Loucy (cell line): Measurements from ENCODE around the gene SMIM15.

Experiments
- H2AFZ ChIP-seq: fragments of 200-600 bp; sonication (generic); 2 replicates; pipeline ENCODE4 v1.6.0; 2016; ENCODE audit warnings: antibody characterized with exemption, mild to moderate bottlenecking, low read length, moderate library complexity
- H3F3A ChIP-seq: fragments of 200-600 bp; 2 replicates; pipeline ENCODE4 v1.6.0; 2016; ENCODE audit warnings: antibody characterized with exemption, low read depth, mild to moderate bottlenecking
- H3K27me3 ChIP-seq: fragments of 200-600 bp; sonication (generic); 2 replicates; pipeline ENCODE4 v1.6.1; 2014; ENCODE audit warnings: low read length, mild to moderate bottlenecking; ENCODE audit not compliant: insufficient read depth, poor library complexity, severe bottlenecking
- H3K36me3 ChIP-seq: fragments of 200-600 bp; sonication (generic); 2 replicates; pipeline ENCODE4 v1.6.1; 2016; ENCODE audit warnings: low read length; ENCODE audit not compliant: insufficient read depth
- H3K4me1 ChIP-seq: fragments of 200-600 bp; sonication (generic); 2 replicates; pipeline ENCODE4 v1.5.1; 2014; ENCODE audit warnings: low read length, mild to moderate bottlenecking; ENCODE audit not compliant: insufficient read depth, poor library complexity, severe bottlenecking
- H3K4me2 ChIP-seq: fragments of 200-600 bp; sonication (generic); 2 replicates; pipeline ENCODE4 v1.6.0; 2014; ENCODE audit warnings: antibody characterized with exemption, low read length, low read depth, mild to moderate bottlenecking; ENCODE audit not compliant: poor library complexity, severe bottlenecking
- H3K4me3 ChIP-seq: fragments of 200-600 bp; sonication (generic); 2 replicates; pipeline ENCODE4 v1.5.1; 2014; ENCODE audit warnings: low read length, mild to moderate bottlenecking, mixed read lengths; ENCODE audit not compliant: poor library complexity, severe bottlenecking
- H3K79me2 ChIP-seq: fragments of 200-600 bp; sonication (generic); 2 replicates; pipeline ENCODE4 v1.6.1; 2014; ENCODE audit warnings: low read length; ENCODE audit not compliant: insufficient read depth
- H3K9ac ChIP-seq: fragments of 200-600 bp; sonication (generic); 2 replicates; pipeline ENCODE4 v1.6.0; 2014; ENCODE audit warnings: mild to moderate bottlenecking, low read depth, low read length, moderate library complexity; ENCODE audit not compliant: poor library complexity, severe bottlenecking
- H3K9me2 ChIP-seq: fragments of 200-600 bp; sonication (generic); replicated peaks from 2 replicates; pipeline ENCODE4 v1.6.1; 2016; ENCODE audit warnings: low read depth, low read length, mixed read lengths
- H3K9me3 ChIP-seq: fragments of 200-600 bp; sonication (generic); 2 replicates; pipeline ENCODE4 v1.6.1; 2014; ENCODE audit warnings: mild to moderate bottlenecking, antibody characterized with exemption, low read length, low read depth; ENCODE audit not compliant: insufficient read depth
- H4K20me1 ChIP-seq: fragments of 200-600 bp; sonication (generic); 2 replicates; pipeline ENCODE4 v1.6.0; 2014; ENCODE audit warnings: antibody characterized with exemption, low read length, mild to moderate bottlenecking; ENCODE audit not compliant: insufficient read depth, poor library complexity, severe bottlenecking
- EZH2phosphoT487 ChIP-seq: fragments of 200-600 bp; IDR thresholded peaks from 2 replicates; pipeline ENCODE4 v1.6.1; 2018; ENCODE audit warnings: antibody characterized with exemption, mild to moderate bottlenecking, moderate library complexity, borderline replicate concordance
- TF ChIP-seq, protein P1 (sequence below): fragments of 200-600 bp; sonication (generic); conservative IDR thresholded peaks from 2 replicates; pipeline ENCODE4 v1.5.1; 2014; ENCODE audit warnings: mild to moderate bottlenecking, antibody characterized with exemption, low read length

SMIM15 gene

DNA sequence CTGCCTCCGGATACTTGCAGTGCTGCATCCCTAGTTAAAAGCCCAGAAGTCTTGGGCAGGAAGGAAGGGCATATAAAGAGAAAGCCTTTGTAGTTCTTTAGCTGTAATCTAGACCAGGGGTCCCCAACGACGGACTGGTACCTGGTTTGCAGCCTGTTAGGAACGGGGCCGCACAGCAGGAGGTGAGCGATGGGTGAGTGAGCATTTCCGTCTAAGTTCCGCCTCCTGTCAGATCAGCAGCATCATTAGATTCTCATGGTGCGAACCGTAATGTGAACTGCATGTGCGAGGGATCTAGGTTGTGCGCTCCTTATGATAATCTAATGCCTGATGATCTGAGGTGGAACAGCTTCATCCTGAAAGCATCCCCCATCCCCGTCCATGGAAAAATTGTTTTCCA is 1.6 kb upstream of the SMIM15 start:
- H3K36me3 ChIP-seq: no peaks in the 10 kb centered on the region
- H3K9me3 ChIP-seq: no peaks in the 10 kb centered on the region
- H3K4me3 ChIP-seq: no peak overlapping the region
- peaks cover 4% of the 10 kb centered on the region for H3K4me1 ChIP-seq
- no peaks in the 10 kb centered on the region for H3K9me2 ChIP-seq
- H3K79me2 ChIP-seq: no peaks in the 10 kb centered on the region
- H3K4me2 ChIP-seq: no peak overlapping the region
- H3F3A ChIP-seq: no peaks in the 10 kb centered on the region
- H4K20me1 ChIP-seq: no peaks in the 10 kb centered on the region
- H2AFZ ChIP-seq: no peak overlapping the region
- H3K9ac ChIP-seq: no peak overlapping the region
- TF ChIP-seq EZH2phosphoT487: no peak
- TF ChIP-seq, protein P1, sequence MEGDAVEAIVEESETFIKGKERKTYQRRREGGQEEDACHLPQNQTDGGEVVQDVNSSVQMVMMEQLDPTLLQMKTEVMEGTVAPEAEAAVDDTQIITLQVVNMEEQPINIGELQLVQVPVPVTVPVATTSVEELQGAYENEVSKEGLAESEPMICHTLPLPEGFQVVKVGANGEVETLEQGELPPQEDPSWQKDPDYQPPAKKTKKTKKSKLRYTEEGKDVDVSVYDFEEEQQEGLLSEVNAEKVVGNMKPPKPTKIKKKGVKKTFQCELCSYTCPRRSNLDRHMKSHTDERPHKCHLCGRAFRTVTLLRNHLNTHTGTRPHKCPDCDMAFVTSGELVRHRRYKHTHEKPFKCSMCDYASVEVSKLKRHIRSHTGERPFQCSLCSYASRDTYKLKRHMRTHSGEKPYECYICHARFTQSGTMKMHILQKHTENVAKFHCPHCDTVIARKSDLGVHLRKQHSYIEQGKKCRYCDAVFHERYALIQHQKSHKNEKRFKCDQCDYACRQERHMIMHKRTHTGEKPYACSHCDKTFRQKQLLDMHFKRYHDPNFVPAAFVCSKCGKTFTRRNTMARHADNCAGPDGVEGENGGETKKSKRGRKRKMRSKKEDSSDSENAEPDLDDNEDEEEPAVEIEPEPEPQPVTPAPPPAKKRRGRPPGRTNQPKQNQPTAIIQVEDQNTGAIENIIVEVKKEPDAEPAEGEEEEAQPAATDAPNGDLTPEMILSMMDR: no peak
- H3K27me3 ChIP-seq: no peaks in the 10 kb centered on the region

DNA sequence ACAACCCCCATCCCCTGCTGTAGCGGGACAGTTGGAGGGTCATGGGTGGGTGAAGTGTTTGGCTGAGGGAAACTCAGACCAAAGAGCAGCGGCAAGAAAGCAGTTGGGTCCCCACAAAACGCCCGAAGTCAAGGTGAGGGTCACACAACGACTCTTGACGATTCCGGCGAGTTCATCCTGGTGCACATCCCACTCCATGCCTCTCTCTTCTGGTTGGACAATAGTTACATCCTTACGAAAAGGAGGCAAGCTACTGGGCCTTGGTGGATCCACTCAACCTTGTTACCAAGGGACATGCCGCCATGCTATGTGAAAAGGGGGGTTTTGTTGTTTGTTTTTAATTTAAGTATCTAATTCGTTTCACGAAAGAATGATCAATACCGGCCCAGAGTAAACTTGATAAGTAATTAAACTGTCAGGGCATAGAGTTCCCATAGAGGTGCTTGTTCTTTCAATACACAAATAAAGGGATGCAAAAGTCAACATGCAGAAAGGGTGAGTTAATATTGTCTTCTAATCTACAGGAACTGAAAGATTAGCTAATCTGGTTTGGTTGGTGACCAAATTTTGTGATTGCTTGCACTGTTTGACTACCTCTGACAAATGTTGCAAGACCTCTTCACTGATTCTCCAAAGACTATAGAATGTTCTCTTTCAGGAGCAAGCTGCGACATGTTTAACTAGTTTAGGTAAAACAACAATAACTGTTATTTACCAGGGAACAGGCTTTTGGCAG is 732 bp upstream of the SMIM15 start:
- Histone ChIP-seq H3F3A (no peaks in the 10 kb centered on the region), H3K79me2 (no peaks in the 10 kb centered on the region), H3K4me3 (no peak overlapping the region), H3K9me2 (no peaks in the 10 kb centered on the region), H3K27me3 (no peaks in the 10 kb centered on the region), H3K36me3 (no peaks in the 10 kb centered on the region), H2AFZ (no peak overlapping the region), H4K20me1 (no peaks in the 10 kb centered on the region), H3K4me2 (no peak overlapping the region), H3K9ac (no peak overlapping the region), H3K9me3 (no peaks in the 10 kb centered on the region), H3K4me1 (peaks cover 4% of the 10 kb centered on the region)
- no peak for TF ChIP-seq EZH2phosphoT487
- TF ChIP-seq, protein P1: no peak

DNA sequence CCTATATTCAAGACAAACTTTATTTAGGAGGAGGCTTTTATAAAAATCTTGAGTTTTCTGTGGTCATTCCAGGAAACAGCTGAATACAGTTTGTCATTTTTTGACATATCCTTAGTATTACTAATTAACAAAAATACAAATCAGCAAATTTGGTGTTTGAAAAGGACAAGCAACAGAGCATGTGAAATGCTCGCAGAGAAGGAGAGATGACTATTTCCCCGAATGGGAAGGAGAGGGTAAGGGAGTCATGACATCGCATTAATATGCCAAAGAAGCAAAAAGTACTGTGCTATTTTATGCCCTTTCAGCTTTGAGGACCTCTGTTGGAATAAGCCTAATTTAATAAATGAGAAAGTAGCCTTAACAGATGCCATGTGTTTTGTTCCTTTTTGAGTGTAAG is 1.8 kb downstream of the SMIM15 start:
- TF ChIP-seq EZH2phosphoT487: no peak
- TF ChIP-seq, protein P1: no peak
- no peaks in the 10 kb centered on the region for H3K9me3 ChIP-seq
- H3K4me1 ChIP-seq: peaks cover 4% of the 10 kb centered on the region
- H2AFZ ChIP-seq: no peak overlapping the region
- no peaks in the 10 kb centered on the region for H4K20me1 ChIP-seq
- no peaks in the 10 kb centered on the region for H3K79me2 ChIP-seq
- H3K9me2 ChIP-seq: no peaks in the 10 kb centered on the region
- H3K9ac ChIP-seq: no peak overlapping the region
- H3K4me2 ChIP-seq: peak overlapping the region; percentile 30
- no peaks in the 10 kb centered on the region for H3F3A ChIP-seq
- H3K36me3 ChIP-seq: no peaks in the 10 kb centered on the region
- no peak overlapping the region for H3K4me3 ChIP-seq
- H3K27me3 ChIP-seq: no peaks in the 10 kb centered on the region
